PC-3 (cell line): ENCODE measurements around the gene PVR. TPM values are rescaled to one million over a fixed set of nuclear protein-coding genes. Genes with fewer than 3 reads are reported as not detected.

Source experiments
- ATAC-seq: fragments of 200-7000 bp; cut with Tn5 transposase; 2 replicates; pipeline ENCODE4 v1.9.1; 2020; ENCODE audit warnings: mild to moderate bottlenecking, moderate library complexity
- BruUV-seq: library from RNA; stranded (reverse); fragments of 400-500 nt; replicated peaks from 2 replicates; lab custom pipeline; 2021; lab: Mats Ljungman, UMichigan
- CTCF ChIA-PET: fragments of 300-600 bp; sonication (Branson Sonifier 250); formaldehyde crosslinking; loops from one replicate; lab custom pipeline; 2022; ENCODE audit warnings: antibody characterized with exemption; lab: Charles Lee
- POLR2A ChIA-PET: fragments of 300-600 bp; sonication (Branson Sonifier 250); formaldehyde crosslinking; loops from one replicate; lab custom pipeline; 2022; ENCODE audit warnings: antibody characterized with exemption; ENCODE audit not compliant: unreplicated experiment; lab: Charles Lee
- DNase-seq: peaks from one replicate; pipeline ENCODE4 v3.0.0-alpha.2; 2015
- H2AFZ ChIP-seq: fragments of 300-600 bp; sonication (generic); 2 replicates; pipeline ENCODE4 v1.6.0; 2016; ENCODE audit warnings: antibody characterized with exemption, low read length
- H3F3A ChIP-seq: fragments of 300-600 bp; sonication (generic); one replicate; pipeline ENCODE4 v1.6.0; 2017; ENCODE audit warnings: antibody characterized with exemption, low read length, control low read depth, mild to moderate bottlenecking; ENCODE audit not compliant: unreplicated experiment
- H3K27ac ChIP-seq: fragments of 300-600 bp; sonication (generic); 2 replicates; pipeline ENCODE4 v1.5.1; 2016; ENCODE audit warnings: mild to moderate bottlenecking, low read length
- H3K27me3 ChIP-seq: fragments of 300-600 bp; sonication (generic); 2 replicates; pipeline ENCODE4 v1.6.1; 2016; ENCODE audit warnings: low read length, mixed read lengths
- H3K36me3 ChIP-seq: fragments of 300-600 bp; sonication (generic); 2 replicates; pipeline ENCODE4 v1.6.1; 2016; ENCODE audit warnings: low read depth, mixed run types, low read length, mixed read lengths
- H3K4me1 ChIP-seq: fragments of 300-600 bp; sonication (generic); 2 replicates; pipeline ENCODE4 v1.5.1; 2016; ENCODE audit warnings: low read length; ENCODE audit not compliant: insufficient read depth
- H3K4me2 ChIP-seq: fragments of 300-600 bp; sonication (generic); 2 replicates; pipeline ENCODE4 v1.6.0; 2016; ENCODE audit warnings: low read length
- H3K4me3 ChIP-seq: fragments of 300-600 bp; sonication (generic); 2 replicates; pipeline ENCODE4 v1.5.1; 2016; ENCODE audit warnings: mild to moderate bottlenecking, low read length, mixed read lengths
- H3K79me2 ChIP-seq: fragments of 300-600 bp; sonication (generic); 2 replicates; pipeline ENCODE4 v1.6.1; 2017; ENCODE audit warnings: low read length, mixed read lengths
- H3K9ac ChIP-seq: fragments of 300-600 bp; sonication (generic); 2 replicates; pipeline ENCODE4 v1.6.0; 2016; ENCODE audit warnings: mild to moderate bottlenecking, low read length
- H3K9me2 ChIP-seq: fragments of 300-600 bp; sonication (generic); replicated peaks from 2 replicates; pipeline ENCODE4 v1.6.1; 2016; ENCODE audit warnings: mixed run types, low read length, mixed read lengths
- H3K9me3 ChIP-seq: fragments of 300-600 bp; sonication (generic); 2 replicates; pipeline ENCODE4 v1.6.1; 2016; ENCODE audit warnings: low read length, mixed read lengths
- H4K20me1 ChIP-seq: fragments of 300-600 bp; sonication (generic); 2 replicates; pipeline ENCODE4 v1.6.1; 2016; ENCODE audit warnings: low read length, mixed read lengths
- CTCF ChIP-seq: fragments of 300-600 bp; sonication (generic); conservative IDR thresholded peaks from 2 replicates; pipeline ENCODE4 v1.5.1; 2017; ENCODE audit warnings: antibody characterized with exemption, low read depth, mild to moderate bottlenecking, low read length
- EZH2 ChIP-seq: fragments of 300-600 bp; sonication (generic); IDR thresholded peaks from one replicate; pipeline ENCODE4 v1.6.1; 2017; ENCODE audit warnings: antibody characterized with exemption, mild to moderate bottlenecking, low read length; ENCODE audit not compliant: unreplicated experiment
- EZH2phosphoT487 ChIP-seq: fragments of 300-600 bp; sonication (generic); IDR thresholded peaks from 2 replicates; pipeline ENCODE4 v1.6.1; 2018; ENCODE audit warnings: mild to moderate bottlenecking, antibody characterized with exemption, low read length, borderline replicate concordance
- intact Hi-C: fragments of 100-400 bp; cut with micrococcal nuclease; formaldehyde crosslinking; loops from 2 replicates; pipeline ENCODE4 v1.9.0; 2023
- total RNA-seq: library from RNA; depleted of rRNA; stranded (reverse); fragments of >200 nt; gene quantifications from 2 replicates; pipeline ENCODE4 v1.2.3, GENCODE V29; 2014

The PVR gene
- total RNA-seq, 1 experiment from 2014 or later = 75.3 TPM

DNA sequence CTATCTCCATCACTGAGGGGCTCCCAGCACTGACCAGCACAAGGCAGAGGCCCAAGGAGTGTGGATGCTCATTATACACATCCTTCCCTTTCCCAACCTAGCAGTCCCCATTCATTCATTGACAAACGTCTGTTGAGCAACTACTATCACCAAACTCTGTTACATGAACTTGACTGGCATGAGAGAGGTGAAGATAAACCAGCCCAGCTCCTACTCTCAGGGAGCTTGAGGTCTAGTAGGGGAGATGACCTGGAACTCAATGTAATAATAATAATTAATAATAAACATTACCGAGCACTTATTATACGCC lies 46.4 kb downstream of the PVR start:
- no TSS peak for BruUV-seq
- Histone ChIP-seq H3F3A (no peaks in the 10 kb centered on the region), H3K9ac (no peak overlapping the region), H4K20me1 (no peaks in the 10 kb centered on the region), H3K9me3 (no peaks in the 10 kb centered on the region), H3K4me1 (peaks cover 42% of the 10 kb centered on the region), H3K27ac (no peak overlapping the region), H2AFZ (no peak overlapping the region), H3K9me2 (no peaks in the 10 kb centered on the region), H3K4me3 (no peak overlapping the region), H3K4me2 (no peak overlapping the region), H3K79me2 (no peaks in the 10 kb centered on the region), H3K36me3 (no peaks in the 10 kb centered on the region), H3K27me3 (no peaks in the 10 kb centered on the region)
- no peak for TF ChIP-seq EZH2
- no peak for TF ChIP-seq CTCF
- no peak for TF ChIP-seq EZH2phosphoT487
- ChIA-PET POLR2A (no interaction called here), CTCF (interaction anchor here (1.4 to 2.2 kb wide), 2 partner anchors 34 to 81 kb away, joined by 6 to 7 read pairs; no protein-coding TSS in a partner anchor)
- ATAC-seq = no peak
- DNase-seq = no peak
- intact Hi-C loops = no loop called here

GRCh38 chr19:44692379-44692721 lies 48.6 kb downstream of the PVR start:
- peaks cover 35% of the 10 kb centered on the region for H3K4me1 ChIP-seq
- peak overlapping the region; percentile 52; the same call in 1 of the 2 replicates for H2AFZ ChIP-seq

More at GRCh38 chr19:44692379-44692721, 48.6 kb downstream of the PVR start:
- no peak for DNase-seq
- POLR2A ChIA-PET = no interaction called here
- Histone ChIP-seq H3K9ac (peak overlapping the region; percentile 43), H3K27me3 (no peaks in the 10 kb centered on the region), H3F3A (no peaks in the 10 kb centered on the region), H3K79me2 (no peaks in the 10 kb centered on the region), H3K36me3 (no peaks in the 10 kb centered on the region), H3K4me2 (peak overlapping the region; percentile 79), H4K20me1 (no peaks in the 10 kb centered on the region), H3K9me3 (no peaks in the 10 kb centered on the region), H3K27ac (peak overlapping the region; percentile 92), H3K9me2 (no peaks in the 10 kb centered on the region), H3K4me3 (no peak overlapping the region)
- ATAC-seq = no peak
- TF ChIP-seq EZH2 = no peak
- no peak for TF ChIP-seq EZH2phosphoT487
- no peak for TF ChIP-seq CTCF
- BruUV-seq = no TSS peak
- intact Hi-C loops = no loop called here
- CTCF ChIA-PET = no interaction called here
